Measurements from ENCODE around the gene TMEM109.

TMEM109 gene

DNA sequence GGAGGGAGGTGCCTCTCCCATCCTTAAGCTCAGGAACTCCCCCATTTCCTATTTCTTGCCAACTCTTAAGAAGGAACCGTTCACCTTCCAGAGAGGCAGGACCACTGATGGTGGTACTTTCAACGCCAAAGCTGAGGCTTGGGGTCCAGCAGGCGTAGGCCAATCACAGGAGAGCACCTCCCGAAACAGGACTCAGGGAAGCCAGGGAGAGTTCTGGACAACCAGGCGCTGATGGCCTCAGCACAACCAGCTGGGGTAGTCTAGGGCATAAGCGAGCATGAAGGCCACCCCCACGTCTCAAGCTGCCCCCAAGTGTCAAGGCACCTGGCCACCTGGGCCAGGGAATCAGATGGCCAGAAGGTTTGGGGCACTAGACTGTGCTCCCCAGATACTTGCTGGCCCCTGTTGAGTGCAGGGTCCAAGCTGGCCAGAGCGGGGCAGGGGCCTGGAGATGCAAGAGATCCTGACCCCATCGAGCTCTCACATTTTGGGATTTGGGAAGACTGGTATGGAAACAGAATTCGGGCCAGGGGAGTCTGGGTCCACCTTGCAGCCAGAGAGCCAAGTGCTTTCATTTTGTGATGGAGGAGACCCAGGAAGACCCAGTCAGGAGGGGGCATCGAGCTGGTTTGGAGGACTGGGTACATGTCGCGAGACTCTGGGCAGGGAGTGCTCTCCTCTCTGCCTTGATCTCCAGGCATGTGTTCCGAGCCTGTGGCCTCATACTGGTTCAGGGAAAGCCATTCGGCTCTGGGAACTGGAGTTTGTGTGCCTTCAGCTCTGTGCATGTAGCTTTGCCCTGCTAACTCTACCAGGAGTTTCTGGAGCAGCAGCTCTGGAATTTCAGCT lies 58.4 kb downstream of the TMEM109 start:
- DNase-seq, result no peak

Data from activated CD4-positive, alpha-beta T cell treated with anti-CD3 and anti-CD28 coated beads for 1 hour (primary cell).